HUES64 (cell line): Measurements from ENCODE around the gene POMC.

Experiments
- H3K27ac ChIP-seq: 2 replicates; pipeline ENCODE4 v1.7.0; 2013; ENCODE audit warnings: low read depth, low read length, inconsistent platforms
- H3K27me3 ChIP-seq: 2 replicates; pipeline ENCODE4 v1.6.1; 2013; ENCODE audit warnings: mild to moderate bottlenecking, low read length; ENCODE audit not compliant: insufficient read depth
- H3K36me3 ChIP-seq: 2 replicates; pipeline ENCODE4 v1.6.1; 2013; ENCODE audit warnings: mild to moderate bottlenecking, low read length; ENCODE audit not compliant: insufficient read depth
- H3K4me1 ChIP-seq: 2 replicates; pipeline ENCODE4 v1.6.1; 2013; ENCODE audit warnings: mild to moderate bottlenecking, low read length, moderate library complexity; ENCODE audit not compliant: insufficient read depth
- H3K4me3 ChIP-seq: 2 replicates; pipeline ENCODE4 v1.5.1; 2013; ENCODE audit warnings: mild to moderate bottlenecking, low read length, moderate library complexity
- H3K9ac ChIP-seq: 2 replicates; pipeline ENCODE4 v1.6.1; 2013; ENCODE audit warnings: mild to moderate bottlenecking, low read depth, low read length
- H3K9me3 ChIP-seq: 2 replicates; pipeline ENCODE4 v1.6.1; 2013; ENCODE audit warnings: low read depth, low read length; ENCODE audit not compliant: insufficient read depth
- WGBS: fragments of 150-250, 120-280 bp; methylation state at CpG from one replicate; pipeline ENCODE4 v1.1.7; 2013; ENCODE audit warnings: missing lambda C conversion rate; 5-methylcytosine and 5-hydroxymethylcytosine counted together

The POMC gene

DNA sequence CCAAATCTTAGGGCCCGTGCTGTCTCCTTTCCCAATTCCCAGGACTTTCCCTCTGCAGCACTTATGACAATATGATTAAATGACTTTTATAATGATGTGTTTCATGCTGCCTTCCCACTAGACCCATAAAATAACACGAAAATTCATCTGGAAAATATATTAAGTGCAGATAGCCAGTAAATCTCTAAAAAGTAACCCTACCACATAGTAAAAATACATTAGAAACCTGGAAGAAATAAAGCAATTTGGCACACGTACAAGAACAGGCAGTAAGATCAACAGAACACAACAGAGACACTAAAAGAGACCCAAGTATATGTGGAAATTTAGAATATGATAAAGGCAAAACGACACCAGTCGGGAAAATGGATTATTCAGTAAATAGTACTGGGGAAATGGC lies 30.2 kb upstream of the POMC start:
- 91% methylated on average over 4 of the region's 5 CpGs for WGBS
- H3K27me3 ChIP-seq, result no peaks in the 10 kb centered on the region
- H3K36me3 ChIP-seq, result no peaks in the 10 kb centered on the region

DNA sequence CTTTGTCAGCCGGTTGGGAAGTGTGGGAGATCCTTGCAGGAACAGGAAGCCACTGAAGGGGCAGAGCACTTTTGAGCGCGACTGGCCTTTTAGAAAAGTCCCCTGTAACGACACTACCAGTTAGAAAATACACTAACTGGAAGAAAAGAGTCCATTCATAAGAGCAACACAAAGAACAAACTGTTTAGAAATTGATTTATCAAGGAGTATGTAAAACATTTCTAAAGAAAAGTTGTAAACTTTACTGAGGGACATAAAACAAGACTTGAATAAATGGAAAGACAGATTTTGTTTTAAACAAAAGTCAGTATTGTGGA lies 29.8 kb upstream of the POMC start:
- H3K36me3 ChIP-seq, result no peaks in the 10 kb centered on the region

More for the DNA sequence above, 30.2 kb upstream of the POMC start:
- no peak overlapping the region for H3K27ac ChIP-seq
- peaks cover 3% of the 10 kb centered on the region for H3K4me1 ChIP-seq
- no peaks in the 10 kb centered on the region for H3K9me3 ChIP-seq
- no peak overlapping the region for H3K9ac ChIP-seq
- no peak overlapping the region for H3K4me3 ChIP-seq

DNA sequence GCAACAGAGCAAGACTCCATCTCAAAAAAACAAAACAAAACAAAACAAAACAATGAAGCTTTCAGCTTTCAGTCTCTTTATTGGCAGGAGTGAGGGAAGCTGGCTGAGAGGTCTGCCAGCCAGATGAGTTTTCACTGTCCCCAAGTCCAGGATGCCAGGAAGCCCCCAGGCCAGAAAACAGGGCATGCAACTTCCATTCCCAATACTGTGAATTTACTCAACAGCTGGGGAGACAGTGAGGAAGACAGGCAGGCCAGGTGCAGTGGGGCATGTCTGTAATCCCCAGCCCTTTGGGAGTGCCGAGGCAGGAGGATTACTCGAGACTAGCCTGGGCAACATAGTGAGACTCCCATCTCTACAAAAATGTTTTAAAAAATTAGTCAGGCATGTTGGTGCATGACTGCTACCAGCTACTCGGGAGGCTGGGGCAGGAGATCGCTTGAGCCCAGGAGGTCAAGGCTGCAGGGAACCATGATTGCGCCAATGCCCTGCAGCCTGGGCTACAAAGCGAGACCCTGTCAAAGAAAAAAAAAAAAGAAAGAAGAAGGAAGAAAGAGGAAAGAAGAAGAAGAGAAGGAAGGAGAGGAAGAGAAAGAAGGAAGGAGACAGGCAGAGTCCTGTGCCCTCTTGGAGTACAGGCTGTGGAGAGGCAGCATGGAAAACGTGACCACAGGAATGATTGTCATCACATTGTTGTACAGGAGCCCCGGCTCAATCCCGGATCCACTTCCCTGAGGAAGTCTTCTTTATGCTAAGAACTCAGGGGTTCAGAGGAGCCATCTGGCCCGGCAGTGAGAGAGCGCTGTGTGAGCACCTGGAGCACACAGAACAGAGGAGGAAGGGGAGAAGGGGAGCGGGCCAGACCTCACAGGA lies 29.2 kb upstream of the POMC start:
- Histone ChIP-seq H3K27me3 (no peaks in the 10 kb centered on the region), H3K27ac (no peak overlapping the region; the same call in 1 of the 2 replicates), H3K9ac (no peak overlapping the region), H3K9me3 (no peaks in the 10 kb centered on the region), H3K36me3 (no peaks in the 10 kb centered on the region), H3K4me1 (peaks cover 3% of the 10 kb centered on the region), H3K4me3 (no peak overlapping the region)
- WGBS, result 84% methylated on average over 12 of the region's 12 CpGs

More for the DNA sequence above, 29.8 kb upstream of the POMC start:
- 53% methylated on average over 3 of the region's 4 CpGs for WGBS
- Histone ChIP-seq H3K9me3 (no peaks in the 10 kb centered on the region), H3K4me1 (peaks cover 3% of the 10 kb centered on the region), H3K27ac (no peak overlapping the region; the same call in 1 of the 2 replicates), H3K9ac (no peak overlapping the region), H3K27me3 (no peaks in the 10 kb centered on the region), H3K4me3 (no peak overlapping the region)

- 76% methylated on average over 9 of the region's 9 CpGs for WGBS
- Histone ChIP-seq H3K27ac (no peak overlapping the region), H3K4me3 (no peak overlapping the region), H3K36me3 (no peaks in the 10 kb centered on the region), H3K27me3 (no peaks in the 10 kb centered on the region), H3K9me3 (no peaks in the 10 kb centered on the region), H3K9ac (no peak overlapping the region), H3K4me1 (peaks cover 6% of the 10 kb centered on the region)
Observed at GRCh38 chr2:25194576-25195122, 26.3 kb upstream of the POMC start.

DNA sequence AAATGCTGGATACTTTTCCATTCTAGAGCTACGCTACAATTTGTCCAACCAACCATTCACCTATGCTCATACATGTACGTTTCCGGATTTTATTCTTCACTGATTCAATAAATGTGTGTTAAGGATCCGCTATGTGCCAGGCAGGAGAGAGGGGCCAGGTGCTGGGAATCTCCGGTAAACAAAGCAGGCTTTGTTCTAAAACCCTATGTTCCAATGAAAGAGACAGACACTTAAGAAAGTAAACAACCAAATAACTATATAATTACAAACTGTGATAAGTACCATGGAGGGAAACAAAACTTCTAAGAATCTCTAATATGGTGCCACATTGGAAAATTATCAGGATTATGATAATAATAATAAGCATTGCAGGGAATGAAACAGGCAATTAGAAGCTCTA lies 22.2 kb upstream of the POMC start:
- WGBS, result 93% methylated on average over 5 of the region's 5 CpGs

DNA sequence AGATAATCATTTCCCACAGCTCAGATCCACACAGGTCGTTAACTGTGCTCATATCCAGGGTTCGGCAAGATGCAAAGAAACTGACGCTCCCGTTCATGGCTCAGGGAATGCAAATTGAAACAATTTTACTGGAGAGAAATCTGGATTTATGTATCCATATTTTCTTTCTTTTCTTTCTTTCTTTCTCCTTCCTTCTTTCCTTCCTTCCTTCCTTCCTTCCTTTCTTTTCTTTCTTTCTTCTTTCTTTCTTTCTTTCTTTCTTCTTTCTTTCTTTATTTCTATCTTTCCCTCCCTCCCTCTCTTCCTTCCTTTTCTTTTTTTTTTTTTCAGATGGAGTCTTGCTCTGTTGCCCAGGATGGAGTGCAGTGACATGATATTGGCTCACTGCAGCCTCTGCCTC lies 20.0 kb upstream of the POMC start:
- Histone ChIP-seq H3K4me1 (peaks cover 3% of the 10 kb centered on the region; the same call in 1 of the 2 replicates), H3K9ac (no peak overlapping the region), H3K9me3 (no peaks in the 10 kb centered on the region), H3K36me3 (no peaks in the 10 kb centered on the region), H3K4me3 (no peak overlapping the region), H3K27me3 (no peaks in the 10 kb centered on the region), H3K27ac (no peak overlapping the region)
- WGBS, result 96% methylated on average over 4 of the region's 4 CpGs

More for the DNA sequence above, 22.2 kb upstream of the POMC start:
- H3K9me3 ChIP-seq, result no peaks in the 10 kb centered on the region
- H3K27ac ChIP-seq, result no peak overlapping the region
- H3K9ac ChIP-seq, result no peak overlapping the region
- peaks cover 6% of the 10 kb centered on the region; the same call in 1 of the 2 replicates for H3K4me1 ChIP-seq
- H3K36me3 ChIP-seq, result no peaks in the 10 kb centered on the region
- no peak overlapping the region for H3K4me3 ChIP-seq
- H3K27me3 ChIP-seq, result no peaks in the 10 kb centered on the region

DNA sequence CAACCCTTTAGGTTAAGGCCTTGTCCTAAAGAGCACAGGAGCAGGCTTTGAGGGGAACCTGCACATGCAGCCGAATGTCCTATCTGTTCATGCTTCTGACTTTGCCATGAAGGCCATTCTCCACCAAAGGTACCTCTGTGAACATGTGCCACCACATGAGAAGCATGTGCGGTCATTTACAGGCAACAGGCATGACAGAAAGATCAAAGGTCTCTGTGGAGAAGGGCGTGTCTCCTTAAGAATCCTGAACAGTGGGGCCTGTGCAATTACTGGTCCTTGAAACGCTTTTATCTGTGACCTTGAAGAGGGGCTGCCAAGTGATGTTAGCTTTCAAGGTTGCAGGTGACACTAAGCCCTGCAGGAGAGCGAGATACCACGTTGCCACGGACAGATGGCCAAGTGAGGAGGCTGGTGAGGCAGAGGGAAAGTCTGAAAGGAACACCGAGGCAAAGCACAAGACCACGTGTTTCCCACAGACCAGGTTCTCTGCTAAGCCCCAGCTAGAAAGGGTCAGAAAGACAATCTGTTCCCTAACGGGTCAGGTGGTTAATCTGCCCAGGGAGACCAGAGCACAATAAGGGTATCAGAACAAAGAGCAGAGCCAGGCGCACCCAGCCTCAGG lies 19.5 kb upstream of the POMC start:
- no peak overlapping the region for H3K4me3 ChIP-seq
- 84% methylated on average over 11 of the region's 11 CpGs for WGBS
- peaks cover 3% of the 10 kb centered on the region; the same call in 1 of the 2 replicates for H3K4me1 ChIP-seq
- H3K27ac ChIP-seq, result no peak overlapping the region
- no peaks in the 10 kb centered on the region for H3K27me3 ChIP-seq
- H3K36me3 ChIP-seq, result no peaks in the 10 kb centered on the region
- H3K9ac ChIP-seq, result no peak overlapping the region
- no peaks in the 10 kb centered on the region for H3K9me3 ChIP-seq

- Histone ChIP-seq H3K4me3 (no peak overlapping the region), H3K9ac (no peak overlapping the region), H3K36me3 (no peaks in the 10 kb centered on the region), H3K4me1 (no peaks in the 10 kb centered on the region), H3K27ac (no peak overlapping the region), H3K27me3 (no peaks in the 10 kb centered on the region), H3K9me3 (no peaks in the 10 kb centered on the region)
- WGBS, result 87% methylated on average over 5 of the region's 5 CpGs
Observed at GRCh38 chr2:25184254-25184653, 15.9 kb upstream of the POMC start.

DNA sequence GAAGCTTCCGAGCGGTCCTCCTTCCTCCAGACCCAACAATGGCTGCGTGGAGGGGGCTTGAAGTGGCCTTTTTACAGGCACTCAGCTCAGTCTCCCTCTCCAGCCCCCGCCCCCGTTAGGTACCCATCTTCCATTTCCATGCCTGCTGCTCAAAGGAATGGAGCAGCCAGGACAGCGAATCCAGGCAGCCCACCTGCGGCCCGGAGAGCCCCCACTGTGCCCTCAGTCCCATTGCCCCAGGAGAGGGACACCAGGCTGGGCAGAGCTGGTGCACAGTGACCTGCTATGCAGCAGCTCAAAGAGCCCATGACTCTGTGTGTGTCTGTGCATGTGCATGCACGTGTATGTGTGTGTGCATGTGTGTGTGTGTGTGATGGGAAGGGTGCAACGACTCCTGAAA lies 10.6 kb upstream of the POMC start:
- 86% methylated on average over 10 of the region's 10 CpGs for WGBS
- Histone ChIP-seq H3K36me3 (no peaks in the 10 kb centered on the region), H3K4me1 (no peaks in the 10 kb centered on the region), H3K9me3 (no peaks in the 10 kb centered on the region), H3K4me3 (no peak overlapping the region), H3K9ac (no peak overlapping the region), H3K27me3 (no peaks in the 10 kb centered on the region), H3K27ac (no peak overlapping the region)

DNA sequence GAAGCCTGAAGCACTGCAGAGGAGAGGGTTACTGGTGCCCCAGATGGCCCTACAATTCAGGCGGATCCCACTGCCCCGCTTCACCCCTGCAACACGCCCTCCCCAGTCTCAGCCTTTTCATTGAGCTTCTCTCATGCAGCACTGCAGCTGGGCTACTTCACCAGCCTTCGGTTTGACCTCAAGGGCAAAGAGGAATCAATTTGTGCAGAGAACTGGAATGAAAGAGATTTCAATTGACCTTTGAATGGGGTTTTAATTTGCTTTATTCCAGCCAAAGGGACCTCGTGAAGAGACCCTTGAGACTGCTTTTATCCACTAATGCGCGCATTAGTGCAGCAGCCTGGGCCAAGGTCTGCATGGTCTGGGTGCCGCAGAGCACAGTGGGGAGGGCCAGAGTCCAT lies 8.8 kb upstream of the POMC start:
- no peaks in the 10 kb centered on the region for H3K27me3 ChIP-seq
- no peak overlapping the region for H3K9ac ChIP-seq
- no peak overlapping the region for H3K4me3 ChIP-seq
- no peaks in the 10 kb centered on the region for H3K36me3 ChIP-seq
- WGBS, result 86% methylated on average over 8 of the region's 8 CpGs
- H3K9me3 ChIP-seq, result no peaks in the 10 kb centered on the region
- H3K27ac ChIP-seq, result no peak overlapping the region
- no peaks in the 10 kb centered on the region for H3K4me1 ChIP-seq

DNA sequence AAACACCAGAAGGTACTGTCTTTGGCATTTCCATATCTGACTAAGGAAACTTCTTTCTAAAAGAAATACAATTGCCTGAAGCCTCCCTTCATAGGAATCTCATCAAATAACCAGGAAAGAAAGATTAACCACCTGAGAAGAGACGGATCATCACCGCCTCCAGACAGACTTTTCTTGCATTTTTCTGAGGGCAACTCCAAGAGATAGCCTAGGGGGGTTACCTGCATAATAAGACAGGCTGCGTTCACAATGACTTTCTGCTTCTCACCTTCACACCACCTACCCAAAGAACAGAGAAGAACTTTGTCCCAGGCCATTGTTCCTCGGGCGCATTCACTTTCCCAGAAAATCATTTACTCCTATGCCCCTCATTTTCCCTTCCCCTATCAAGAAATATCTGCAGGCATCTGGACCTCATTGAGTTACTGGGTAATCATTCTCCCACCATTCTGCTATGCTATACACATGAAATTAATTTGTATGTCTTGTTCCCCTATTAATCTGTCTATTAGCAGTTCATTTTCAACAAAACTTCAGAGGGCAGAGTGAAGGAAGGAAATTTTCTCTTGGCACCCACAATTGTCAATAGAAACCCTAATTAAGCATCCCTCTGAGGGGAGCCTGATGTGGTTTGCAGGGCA lies 8.3 kb upstream of the POMC start:
- H3K27me3 ChIP-seq, result no peaks in the 10 kb centered on the region
- no peaks in the 10 kb centered on the region for H3K9me3 ChIP-seq
- no peaks in the 10 kb centered on the region for H3K36me3 ChIP-seq
- no peak overlapping the region for H3K9ac ChIP-seq
- H3K27ac ChIP-seq, result no peak overlapping the region
- no peaks in the 10 kb centered on the region for H3K4me1 ChIP-seq
- no peak overlapping the region for H3K4me3 ChIP-seq
- 63% methylated on average over 5 of the region's 5 CpGs for WGBS
